Measurements from ENCODE around the gene ENPP5. TPM values are rescaled to one million over a fixed set of nuclear protein-coding genes. Genes with fewer than 3 reads are reported as not detected.
A peak's percentile ranks its signal among the peaks of the same experiment; 100 is the strongest.

ENPP5 gene
- total RNA-seq, 1 experiment from 2014 or later: 6.5 TPM

DNA sequence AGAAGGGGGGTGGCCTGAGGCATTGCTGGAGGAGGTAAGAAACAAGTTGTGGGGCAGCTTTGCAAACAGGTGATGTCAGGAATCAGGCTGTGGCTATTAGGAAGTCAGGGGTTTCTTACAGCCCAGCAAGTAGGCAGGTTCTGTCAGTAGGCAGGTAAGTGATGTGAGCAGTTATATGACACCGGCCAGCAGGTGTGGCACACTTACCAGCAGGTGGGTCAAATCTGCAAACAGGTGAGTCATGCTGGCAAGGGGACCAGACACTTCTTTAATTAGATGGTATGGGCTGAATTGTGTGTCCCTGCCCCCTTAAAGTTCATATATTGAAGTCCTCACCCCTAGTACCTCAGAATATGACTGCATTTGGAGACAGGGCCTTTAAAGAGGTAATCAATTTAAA lies 57.4 kb downstream of the ENPP5 start:
- DNase-seq: peak; percentile 17
- Histone ChIP-seq H3K27me3 (ENCODE audit: control insufficient read depth, insufficient read depth, low read length) (no peaks in the 10 kb centered on the region), H3K4me3 (ENCODE audit: insufficient read depth, low read depth, low read length) (no peak overlapping the region), H3K36me3 (replicated peaks; ENCODE audit: control insufficient read depth, insufficient read depth, low read length) (no peaks in the 10 kb centered on the region)

Other genes with a start within 250 kb of the ENPP5 start
- 0.45 TPM in 1 of 2 replicates, not detected in the other for gene CLIC5, start 155.1 kb downstream of the ENPP5 start, total RNA-seq (2014; rRNA removed; shearing (Covaris generic))
- gene ENPP4, start 41.0 kb downstream of the ENPP5 start, total RNA-seq (2014; rRNA removed; shearing (Covaris generic)): 2.3 and 3.0 TPM in 2 replicates

Measured in H7 (cell line).